Endothelial cell (in vitro differentiated cells): ENCODE data around the gene PACRG. TPM values are rescaled to one million over a fixed set of nuclear protein-coding genes. Genes with fewer than 3 reads are reported as not detected.

ENCODE experiments used
- DNase-seq: peaks from one replicate; pipeline ENCODE4 v3.0.0; 2021; ENCODE audit warnings: low spot score
- H3K27ac Mint-ChIP-seq: one replicate; pipeline ENCODE4 v1.8.0; 2021; ENCODE audit warnings: mixed read lengths, inconsistent platforms; ENCODE audit not compliant: unreplicated experiment
- H3K27me3 Mint-ChIP-seq: one replicate; pipeline ENCODE4 v1.8.0; 2021; ENCODE audit warnings: mild to moderate bottlenecking, moderate library complexity, mixed read lengths, inconsistent platforms; ENCODE audit not compliant: unreplicated experiment
- H3K36me3 Mint-ChIP-seq: one replicate; pipeline ENCODE4 v1.8.0; 2021; ENCODE audit warnings: mild to moderate bottlenecking, low read depth, mixed read lengths, inconsistent platforms; ENCODE audit not compliant: unreplicated experiment
- H3K4me1 Mint-ChIP-seq: one replicate; pipeline ENCODE4 v1.8.0; 2021; ENCODE audit warnings: mild to moderate bottlenecking, mixed read lengths, inconsistent platforms; ENCODE audit not compliant: unreplicated experiment
- H3K4me3 Mint-ChIP-seq: one replicate; pipeline ENCODE4 v1.8.0; 2021; ENCODE audit warnings: mild to moderate bottlenecking, mixed read lengths, inconsistent platforms; ENCODE audit not compliant: unreplicated experiment
- H3K9me3 Mint-ChIP-seq: one replicate; pipeline ENCODE4 v1.8.0; 2021; ENCODE audit warnings: mixed read lengths, inconsistent platforms; ENCODE audit not compliant: unreplicated experiment
- total RNA-seq: library from RNA; stranded (reverse); fragmentation: NEBNext Ultra II Directional; extraction: Animal tissue kit (Norgen Biotek cat#: 25700); gene quantifications from one replicate; pipeline ENCODE4 v1.2.1, GENCODE V29; 2021; ENCODE audit not compliant: unreplicated experiment
- TF ChIP-seq, protein P1 (sequence below): fragments of 200-600 bp; sonication (generic); IDR thresholded peaks from one replicate; pipeline ENCODE4 v1.5.0; 2021; ENCODE audit warnings: antibody characterized with exemption; ENCODE audit not compliant: unreplicated experiment

PACRG gene
- total RNA-seq, 1 donor from 2014 or later: 1.1 TPM

DNA sequence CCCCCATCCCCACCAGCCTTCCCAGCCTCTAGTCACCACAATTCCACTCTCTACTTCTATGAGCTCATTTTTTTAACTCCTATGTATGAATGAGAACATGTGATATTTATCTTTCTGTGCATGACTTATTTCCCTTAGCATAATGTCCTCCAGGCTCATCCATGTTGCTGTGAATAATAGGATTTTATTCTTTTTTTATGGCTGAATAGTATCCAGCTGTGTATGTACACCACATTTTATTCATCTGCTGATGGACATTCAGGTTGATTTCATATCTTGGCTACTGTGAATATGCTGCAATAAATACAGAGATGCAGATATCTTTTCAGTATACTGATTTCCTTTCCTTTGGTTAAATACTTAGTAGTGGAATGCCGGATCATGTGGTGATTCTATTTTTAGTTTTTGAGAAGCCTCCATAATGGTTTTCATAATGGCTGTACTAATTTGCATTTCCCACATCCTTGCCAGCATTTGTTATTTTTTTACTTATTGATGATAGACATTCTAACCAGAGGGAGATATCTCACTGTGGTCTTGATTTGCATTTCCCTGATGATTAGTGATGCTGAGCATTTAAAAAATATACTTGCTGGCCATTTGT is 194.9 kb downstream of the PACRG start:
- Mint-ChIP-seq H3K4me1 (peaks cover 12% of the 10 kb centered on the region), H3K36me3 (no peaks in the 10 kb centered on the region), H3K27ac (no peak overlapping the region), H3K9me3 (no peaks in the 10 kb centered on the region), H3K4me3 (no peak overlapping the region), H3K27me3 (no peaks in the 10 kb centered on the region)
- TF ChIP-seq, protein P1, sequence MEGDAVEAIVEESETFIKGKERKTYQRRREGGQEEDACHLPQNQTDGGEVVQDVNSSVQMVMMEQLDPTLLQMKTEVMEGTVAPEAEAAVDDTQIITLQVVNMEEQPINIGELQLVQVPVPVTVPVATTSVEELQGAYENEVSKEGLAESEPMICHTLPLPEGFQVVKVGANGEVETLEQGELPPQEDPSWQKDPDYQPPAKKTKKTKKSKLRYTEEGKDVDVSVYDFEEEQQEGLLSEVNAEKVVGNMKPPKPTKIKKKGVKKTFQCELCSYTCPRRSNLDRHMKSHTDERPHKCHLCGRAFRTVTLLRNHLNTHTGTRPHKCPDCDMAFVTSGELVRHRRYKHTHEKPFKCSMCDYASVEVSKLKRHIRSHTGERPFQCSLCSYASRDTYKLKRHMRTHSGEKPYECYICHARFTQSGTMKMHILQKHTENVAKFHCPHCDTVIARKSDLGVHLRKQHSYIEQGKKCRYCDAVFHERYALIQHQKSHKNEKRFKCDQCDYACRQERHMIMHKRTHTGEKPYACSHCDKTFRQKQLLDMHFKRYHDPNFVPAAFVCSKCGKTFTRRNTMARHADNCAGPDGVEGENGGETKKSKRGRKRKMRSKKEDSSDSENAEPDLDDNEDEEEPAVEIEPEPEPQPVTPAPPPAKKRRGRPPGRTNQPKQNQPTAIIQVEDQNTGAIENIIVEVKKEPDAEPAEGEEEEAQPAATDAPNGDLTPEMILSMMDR: no peak
- DNase-seq: no peak

GRCh38 chr6:162934844-162935243 is 207.1 kb downstream of the PACRG start:
- Mint-ChIP-seq H3K36me3 (peaks cover 4% of the 10 kb centered on the region), H3K9me3 (no peaks in the 10 kb centered on the region), H3K4me3 (no peak overlapping the region), H3K27me3 (no peaks in the 10 kb centered on the region), H3K27ac (no peak overlapping the region), H3K4me1 (no peaks in the 10 kb centered on the region)
- DNase-seq: no peak
- TF ChIP-seq, protein P1: no peak

GRCh38 chr6:162940426-162940825 is 212.7 kb downstream of the PACRG start:
- H3K27ac Mint-ChIP-seq: no peak overlapping the region
- H3K4me1 Mint-ChIP-seq: peaks cover 2% of the 10 kb centered on the region
- no peaks in the 10 kb centered on the region for H3K9me3 Mint-ChIP-seq
- TF ChIP-seq, protein P1: no peak
- H3K27me3 Mint-ChIP-seq: peaks cover 5% of the 10 kb centered on the region
- DNase-seq: no peak
- no peaks in the 10 kb centered on the region for H3K36me3 Mint-ChIP-seq
- no peak overlapping the region for H3K4me3 Mint-ChIP-seq

- no peaks in the 10 kb centered on the region for H3K36me3 Mint-ChIP-seq
- TF ChIP-seq, protein P1: no peak
- DNase-seq: no peak
- no peak overlapping the region for H3K27ac Mint-ChIP-seq
- H3K4me3 Mint-ChIP-seq: no peak overlapping the region
- H3K9me3 Mint-ChIP-seq: no peaks in the 10 kb centered on the region
- H3K4me1 Mint-ChIP-seq: peaks cover 2% of the 10 kb centered on the region
- H3K27me3 Mint-ChIP-seq: peaks cover 5% of the 10 kb centered on the region
These were observed 213.4 kb downstream of the PACRG start for GRCh38 chr6:162941128-162941527.

- Mint-ChIP-seq H3K4me1 (peaks cover 2% of the 10 kb centered on the region), H3K27me3 (peaks cover 5% of the 10 kb centered on the region), H3K36me3 (no peaks in the 10 kb centered on the region), H3K9me3 (no peaks in the 10 kb centered on the region), H3K4me3 (no peak overlapping the region), H3K27ac (no peak overlapping the region)
- TF ChIP-seq, protein P1: no peak
- no peak for DNase-seq
These were observed 215.1 kb downstream of the PACRG start for GRCh38 chr6:162942866-162943265.
